Mesothelial cell of epicardium (in vitro differentiated cells): ENCODE data around the gene EPHX1. TPM values are rescaled to one million over a fixed set of nuclear protein-coding genes. Genes with fewer than 3 reads are reported as not detected.

Source experiments
- DNase-seq, 2 experiments: peaks; one replicate each; pipeline ENCODE4 v3.0.0; 2021; ENCODE audit warnings: low spot score in 2 of 2; ENCODE audit not compliant: unreplicated experiment in 2 of 2
- H3K27ac Mint-ChIP-seq: 2 replicates; pipeline ENCODE4 v1.8.0; 2021; ENCODE audit warnings: mixed read lengths
- H3K27me3 Mint-ChIP-seq: 2 replicates; pipeline ENCODE4 v1.8.0; 2021; ENCODE audit warnings: low read depth, mixed read lengths
- H3K36me3 Mint-ChIP-seq: 2 replicates; pipeline ENCODE4 v1.8.0; 2021; ENCODE audit warnings: mixed read lengths
- H3K4me1 Mint-ChIP-seq: 2 replicates; pipeline ENCODE4 v1.8.0; 2021; ENCODE audit warnings: mixed read lengths
- H3K4me3 Mint-ChIP-seq: 2 replicates; pipeline ENCODE4 v1.8.0; 2021; ENCODE audit warnings: mild to moderate bottlenecking, moderate library complexity, mixed read lengths
- H3K9me3 Mint-ChIP-seq: 2 replicates; pipeline ENCODE4 v1.8.0; 2021; ENCODE audit warnings: mixed read lengths
- CTCF ChIP-seq: fragments of 200-600 bp; sonication (generic); IDR thresholded peaks from one replicate; pipeline ENCODE4 v1.5.0; 2021; ENCODE audit warnings: antibody characterized with exemption; ENCODE audit not compliant: unreplicated experiment
- total RNA-seq: library from RNA; stranded (reverse); gene quantifications from 3 replicates; pipeline ENCODE4 v1.2.1, GENCODE V29; 2021

The EPHX1 gene
- total RNA-seq, 1 donor from 2014 or later, result 35.9 TPM

DNA sequence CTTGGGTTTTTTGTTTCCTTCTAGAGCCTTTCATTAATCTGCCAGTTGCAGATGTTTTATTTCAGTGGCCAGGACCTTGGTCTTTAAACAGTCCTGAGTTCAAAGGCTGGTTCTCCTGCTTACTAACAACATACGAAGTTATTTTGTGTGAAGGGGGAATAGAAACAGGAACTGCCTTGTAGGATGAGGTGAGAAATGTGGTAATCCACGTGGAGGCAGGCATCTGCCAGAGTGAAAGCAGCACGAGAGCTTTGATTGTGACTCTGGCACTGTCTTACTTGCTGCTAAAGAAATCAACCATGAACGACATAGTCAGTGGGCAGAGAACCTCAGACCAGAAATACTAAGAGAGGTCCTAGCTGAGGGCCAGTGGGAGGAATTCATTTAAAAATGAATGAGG, 41.9 kb downstream of the EPHX1 start:
- Mint-ChIP-seq H3K4me1 (peaks cover 7% of the 10 kb centered on the region), H3K36me3 (peaks cover 37% of the 10 kb centered on the region), H3K9me3 (no peaks in the 10 kb centered on the region), H3K27ac (no peak overlapping the region), H3K4me3 (no peak overlapping the region), H3K27me3 (no peaks in the 10 kb centered on the region)
- no peak for TF ChIP-seq CTCF
- no peak for DNase-seq

DNA sequence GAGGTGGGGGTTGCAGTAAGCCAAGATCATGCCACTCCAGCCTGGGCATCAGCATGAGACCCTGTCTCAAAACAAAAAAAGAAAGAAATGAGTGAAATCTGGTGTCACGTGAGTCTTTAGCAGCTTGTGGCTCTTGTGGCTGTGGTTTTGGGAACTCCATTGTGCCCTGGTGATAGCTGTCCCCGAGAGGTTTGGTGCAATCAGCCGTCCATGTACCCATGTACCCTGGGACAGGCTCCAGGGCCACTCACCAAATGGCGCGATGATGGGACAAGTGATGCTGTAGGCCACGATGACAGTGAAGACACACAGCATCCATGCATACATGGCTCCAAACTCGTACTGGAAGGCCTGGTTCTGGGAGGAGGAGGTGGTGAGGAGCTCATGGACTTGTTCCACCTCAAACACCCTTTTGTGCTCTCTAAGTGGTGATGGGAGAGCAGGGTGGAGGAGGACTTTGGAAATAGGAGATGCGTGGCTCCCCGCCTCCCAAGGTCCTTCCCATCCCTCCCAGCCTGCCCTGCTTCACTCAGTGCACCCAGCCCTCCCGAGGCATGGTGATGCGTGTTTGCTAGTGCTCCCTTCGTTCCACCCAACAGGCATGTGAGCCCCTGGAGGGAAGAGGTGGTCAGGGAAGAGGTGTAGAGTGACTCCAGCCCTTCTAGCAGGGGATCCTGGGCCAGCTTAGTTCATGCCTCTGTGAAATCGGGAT, 42.6 kb downstream of the EPHX1 start:
- no peaks in the 10 kb centered on the region for H3K9me3 Mint-ChIP-seq
- H3K4me3 Mint-ChIP-seq, result no peak overlapping the region
- no peak for DNase-seq
- H3K4me1 Mint-ChIP-seq, result peaks cover 7% of the 10 kb centered on the region
- no peak overlapping the region for H3K27ac Mint-ChIP-seq
- peaks cover 37% of the 10 kb centered on the region for H3K36me3 Mint-ChIP-seq
- H3K27me3 Mint-ChIP-seq, result no peaks in the 10 kb centered on the region
- no peak for TF ChIP-seq CTCF

- no peak overlapping the region for H3K27ac Mint-ChIP-seq
- no peaks in the 10 kb centered on the region for H3K27me3 Mint-ChIP-seq
- H3K4me3 Mint-ChIP-seq, result no peak overlapping the region
- no peaks in the 10 kb centered on the region for H3K9me3 Mint-ChIP-seq
- no peak for DNase-seq
- H3K4me1 Mint-ChIP-seq, result peaks cover 2% of the 10 kb centered on the region
- TF ChIP-seq CTCF, result no peak
- peaks cover 33% of the 10 kb centered on the region for H3K36me3 Mint-ChIP-seq
Observed at GRCh38 chr1:225853441-225853840, 43.5 kb downstream of the EPHX1 start.

GRCh38 chr1:225855503-225856300, 45.8 kb downstream of the EPHX1 start:
- no peak for TF ChIP-seq CTCF
- Mint-ChIP-seq H3K4me1 (no peaks in the 10 kb centered on the region), H3K27ac (no peak overlapping the region), H3K27me3 (no peaks in the 10 kb centered on the region), H3K9me3 (no peaks in the 10 kb centered on the region), H3K4me3 (no peak overlapping the region), H3K36me3 (peaks cover 18% of the 10 kb centered on the region)
- no peak for DNase-seq

DNA sequence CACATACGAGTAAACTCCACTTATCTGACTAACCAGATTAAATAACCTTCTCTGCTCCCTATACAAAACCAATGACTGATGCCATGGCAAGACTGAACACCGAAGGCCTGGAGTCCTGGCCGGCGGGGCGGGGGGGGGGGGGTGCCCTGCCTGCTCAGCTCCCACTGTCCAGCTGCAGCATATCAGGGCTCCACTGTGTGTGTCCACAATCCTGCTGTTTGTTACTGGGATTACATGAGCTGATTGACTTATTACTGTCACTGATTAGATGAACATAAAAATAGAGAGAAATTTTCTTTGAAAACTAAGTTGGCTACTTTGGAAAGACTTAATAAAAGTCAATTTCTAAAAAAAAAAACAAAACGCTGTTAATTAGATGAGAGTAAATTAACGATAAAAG, 47.3 kb downstream of the EPHX1 start:
- Mint-ChIP-seq H3K27ac (no peak overlapping the region), H3K4me3 (no peak overlapping the region), H3K4me1 (no peaks in the 10 kb centered on the region), H3K36me3 (peaks cover 15% of the 10 kb centered on the region), H3K9me3 (no peaks in the 10 kb centered on the region), H3K27me3 (no peaks in the 10 kb centered on the region)
- no peak for DNase-seq
- no peak for TF ChIP-seq CTCF
